Breast epithelium (tissue), 4 donors: Measurements from ENCODE around the gene TLNRD1. TPM values are rescaled to one million over a fixed set of nuclear protein-coding genes. Genes with fewer than 3 reads are reported as not detected.

ENCODE experiments used
- DNase-seq, 2 donors: peaks; one replicate each; pipeline ENCODE4 v3.0.0-alpha.2; 2019; ENCODE audit warnings: low spot score in 2 of 2
- H3K27ac ChIP-seq, 2 donors: fragments of 200-600 bp; sonication (generic) in 1 of 2; one replicate each; pipeline ENCODE4 v1.5.1; 2016 to 2019; ENCODE audit warnings: mild to moderate bottlenecking in 1 of 2
- H3K27me3 ChIP-seq, 2 donors: fragments of 200-600 bp; sonication (generic) in 1 of 2; one replicate each; pipeline versions ENCODE4 v1.5.1 to v1.6.0; 2017 to 2019; ENCODE audit warnings: control low read depth in 1 of 2, mild to moderate bottlenecking in 1 of 2
- H3K36me3 ChIP-seq: fragments of 200-600 bp; one replicate; pipeline ENCODE4 v1.5.1; 2019
- H3K4me1 ChIP-seq, 2 donors: fragments of 200-600 bp; sonication (generic); one replicate each; pipeline ENCODE4 v1.5.1; 2016 to 2019; ENCODE audit warnings: control low read depth in 1 of 2
- H3K4me3 ChIP-seq, 3 donors: fragments of 200-600 bp; sonication (generic); 1 replicate in 2 of 3; 2 replicates in 1 of 3; pipeline ENCODE4 v1.5.1; 2016 to 2019; ENCODE audit warnings: mild to moderate bottlenecking in 3 of 3, moderate library complexity in 2 of 3
- H3K9me3 ChIP-seq, 2 donors: fragments of 200-600 bp; sonication (generic) in 1 of 2; one replicate each; pipeline ENCODE4 v1.5.1; 2016 to 2019; ENCODE audit warnings: control low read depth in 1 of 2
- POLR2A ChIP-seq: fragments of 450-650 bp; IDR thresholded peaks from one replicate; pipeline ENCODE4 v1.6.1; 2016; ENCODE audit warnings: antibody characterized with exemption, mild to moderate bottlenecking, moderate library complexity
- POLR2AphosphoS5 ChIP-seq, 3 donors: sonication (generic); formaldehyde crosslinking; IDR thresholded peaks; one replicate each; pipeline ENCODE4 v1.6.1; 2017; ENCODE audit warnings: antibody characterized with exemption in 3 of 3
- intact Hi-C: fragments of 100-400 bp; cut with DNase I; formaldehyde crosslinking; loops from one replicate; pipeline ENCODE4 v1.15.1; 2023; ENCODE audit warnings: low total_unique reads
- total RNA-seq, 3 donors: library from RNA; depleted of rRNA; stranded (reverse); fragments of >200 nt; gene quantifications; one replicate each; pipeline ENCODE4 v1.1.0, GENCODE V29; 2016
- TF ChIP-seq, protein P1 (sequence below), 3 donors: fragments of 450-650 bp; IDR thresholded peaks; one replicate each; pipeline ENCODE4 v1.5.1; 2016 to 2017; ENCODE audit warnings: antibody characterized with exemption in 3 of 3, mild to moderate bottlenecking in 3 of 3, moderate library complexity in 3 of 3

TLNRD1 gene
- total RNA-seq, 3 donors from 2014 or later = 15.1 to 21.6 (median 16.8) TPM

GRCh38 chr15:80996247-80996646 is 4.5 kb upstream of the TLNRD1 start:
- DNase-seq = no peak
- Histone ChIP-seq H3K36me3 (no peaks in the 10 kb centered on the region), H3K27ac (no peak overlapping the region), H3K9me3 (no peaks in the 10 kb centered on the region), H3K4me1 (no peaks in the 10 kb centered on the region), H3K4me3 (no peak overlapping the region), H3K27me3 (no peaks in the 10 kb centered on the region)
- TF ChIP-seq POLR2AphosphoS5 (IDR thresholded peaks at IDR 0.05) = no peak
- TF ChIP-seq, protein P1, sequence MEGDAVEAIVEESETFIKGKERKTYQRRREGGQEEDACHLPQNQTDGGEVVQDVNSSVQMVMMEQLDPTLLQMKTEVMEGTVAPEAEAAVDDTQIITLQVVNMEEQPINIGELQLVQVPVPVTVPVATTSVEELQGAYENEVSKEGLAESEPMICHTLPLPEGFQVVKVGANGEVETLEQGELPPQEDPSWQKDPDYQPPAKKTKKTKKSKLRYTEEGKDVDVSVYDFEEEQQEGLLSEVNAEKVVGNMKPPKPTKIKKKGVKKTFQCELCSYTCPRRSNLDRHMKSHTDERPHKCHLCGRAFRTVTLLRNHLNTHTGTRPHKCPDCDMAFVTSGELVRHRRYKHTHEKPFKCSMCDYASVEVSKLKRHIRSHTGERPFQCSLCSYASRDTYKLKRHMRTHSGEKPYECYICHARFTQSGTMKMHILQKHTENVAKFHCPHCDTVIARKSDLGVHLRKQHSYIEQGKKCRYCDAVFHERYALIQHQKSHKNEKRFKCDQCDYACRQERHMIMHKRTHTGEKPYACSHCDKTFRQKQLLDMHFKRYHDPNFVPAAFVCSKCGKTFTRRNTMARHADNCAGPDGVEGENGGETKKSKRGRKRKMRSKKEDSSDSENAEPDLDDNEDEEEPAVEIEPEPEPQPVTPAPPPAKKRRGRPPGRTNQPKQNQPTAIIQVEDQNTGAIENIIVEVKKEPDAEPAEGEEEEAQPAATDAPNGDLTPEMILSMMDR (IDR thresholded peaks at IDR 0.05) = peak in 1 of 3 donors; percentile 15
- intact Hi-C loops = no loop called here

DNA sequence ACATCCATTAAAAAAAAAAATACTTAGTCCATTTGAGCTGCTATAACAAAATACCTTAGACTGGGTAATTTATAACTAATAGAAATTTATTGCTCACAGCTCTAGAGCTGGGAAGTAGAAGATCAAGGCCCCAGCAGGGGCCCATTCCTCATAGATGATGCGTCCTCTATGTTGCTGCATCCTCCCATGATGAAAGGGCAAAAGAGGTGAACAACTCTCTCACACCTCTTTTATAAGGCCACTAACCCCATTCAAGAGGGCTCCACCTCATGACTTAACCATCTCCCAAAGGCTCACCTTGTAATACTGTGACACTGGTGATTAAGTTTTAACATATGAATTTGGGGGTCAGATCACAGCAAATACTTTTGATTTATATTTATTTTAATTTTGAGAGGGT is 3.0 kb upstream of the TLNRD1 start:
- no peaks in the 10 kb centered on the region for H3K4me1 ChIP-seq
- TF ChIP-seq POLR2A (no peak), POLR2AphosphoS5 (IDR thresholded peaks at IDR 0.05) (no peak)
- TF ChIP-seq, protein P1 (IDR thresholded peaks at IDR 0.05) = no peak
- H3K27me3 ChIP-seq = no peaks in the 10 kb centered on the region
- DNase-seq = no peak
- H3K9me3 ChIP-seq = no peaks in the 10 kb centered on the region
- intact Hi-C loops = no loop called here
- H3K4me3 ChIP-seq = no peak overlapping the region
- H3K27ac ChIP-seq = no peak overlapping the region
- H3K36me3 ChIP-seq = no peaks in the 10 kb centered on the region

GRCh38 chr15:80998251-80998650 is 2.5 kb upstream of the TLNRD1 start:
- H3K4me1 ChIP-seq = no peaks in the 10 kb centered on the region
- H3K36me3 ChIP-seq = no peaks in the 10 kb centered on the region
- no peaks in the 10 kb centered on the region for H3K27me3 ChIP-seq
- H3K4me3 ChIP-seq = no peak overlapping the region
- no peaks in the 10 kb centered on the region for H3K9me3 ChIP-seq
- intact Hi-C loops = no loop called here
- peak overlapping the region in 1 of 2 donors; percentile 23 for H3K27ac ChIP-seq
- DNase-seq = no peak
- TF ChIP-seq POLR2A (no peak), POLR2AphosphoS5 (IDR thresholded peaks at IDR 0.05) (no peak)
- TF ChIP-seq, protein P1 (IDR thresholded peaks at IDR 0.05) = no peak

DNA sequence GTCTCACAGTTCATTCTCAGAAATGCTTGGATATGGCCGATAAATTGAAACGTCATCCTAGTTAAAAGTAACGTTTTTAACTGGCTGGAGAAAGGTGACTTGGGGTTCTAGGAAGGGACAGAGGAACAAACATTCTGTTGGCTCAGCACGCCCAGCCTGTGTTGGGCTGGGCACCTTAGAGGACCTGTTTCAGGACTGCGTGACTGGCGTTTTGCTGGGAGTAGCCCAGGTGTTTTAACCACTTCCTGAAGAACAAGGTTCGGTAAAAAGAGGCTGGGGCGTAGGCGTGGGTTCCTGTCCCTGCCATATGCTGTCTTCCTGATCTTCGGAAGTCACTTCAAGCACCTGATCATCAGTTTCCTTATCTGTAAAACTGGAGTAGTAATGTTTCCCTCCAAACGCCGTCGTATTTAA is 1.1 kb upstream of the TLNRD1 start:
- TF ChIP-seq, protein P1 (IDR thresholded peaks at IDR 0.05) = no peak
- no peak for TF ChIP-seq POLR2AphosphoS5 (IDR thresholded peaks at IDR 0.05)
- no peak for TF ChIP-seq POLR2A
- Histone ChIP-seq H3K36me3 (no peaks in the 10 kb centered on the region), H3K27ac (peak overlapping the region; percentile 91 to 98), H3K9me3 (no peaks in the 10 kb centered on the region), H3K4me1 (no peaks in the 10 kb centered on the region), H3K4me3 (peak overlapping the region; percentile 79 to 88 (median 83)), H3K27me3 (no peaks in the 10 kb centered on the region)
- intact Hi-C loops = no loop called here
- DNase-seq = peak in 1 of 2 donors; percentile 60

DNA sequence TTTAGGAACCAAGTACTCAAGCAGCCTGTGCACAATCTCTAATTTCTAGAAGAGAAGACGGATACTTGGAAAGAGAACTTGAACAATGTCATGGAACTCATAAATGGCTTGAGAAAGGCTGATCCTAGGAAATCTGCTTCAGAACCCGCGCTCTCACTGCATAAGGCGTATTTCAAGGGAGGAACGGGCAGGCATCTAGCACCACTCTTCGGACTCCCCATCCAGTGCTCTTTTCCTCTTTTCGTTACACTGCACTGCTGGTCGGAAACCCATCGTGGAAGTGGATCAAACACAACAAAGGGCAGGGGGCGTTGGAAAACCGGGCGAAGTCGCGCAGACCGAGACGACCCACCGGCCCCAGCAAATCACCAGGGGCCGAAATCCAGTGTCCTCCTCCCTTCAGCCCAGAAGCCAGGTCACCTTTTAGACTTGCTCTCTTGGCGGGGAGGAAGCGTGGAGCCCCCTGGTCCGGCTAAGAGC is 539 bp upstream of the TLNRD1 start:
- DNase-seq = no peak
- intact Hi-C loops = no loop called here

More for the DNA sequence above, 539 bp upstream of the TLNRD1 start:
- H3K9me3 ChIP-seq = no peaks in the 10 kb centered on the region
- TF ChIP-seq, protein P1 (IDR thresholded peaks at IDR 0.05) = no peak
- no peak for TF ChIP-seq POLR2A
- TF ChIP-seq POLR2AphosphoS5 (IDR thresholded peaks at IDR 0.05) = no peak
- peak overlapping the region; percentile 91 to 98 for H3K27ac ChIP-seq
- no peaks in the 10 kb centered on the region for H3K27me3 ChIP-seq
- no peaks in the 10 kb centered on the region for H3K4me1 ChIP-seq
- H3K4me3 ChIP-seq = peak overlapping the region; percentile 79 to 88 (median 83)
- H3K36me3 ChIP-seq = no peaks in the 10 kb centered on the region
